Measurements from ENCODE around the gene HGF.

DNA sequence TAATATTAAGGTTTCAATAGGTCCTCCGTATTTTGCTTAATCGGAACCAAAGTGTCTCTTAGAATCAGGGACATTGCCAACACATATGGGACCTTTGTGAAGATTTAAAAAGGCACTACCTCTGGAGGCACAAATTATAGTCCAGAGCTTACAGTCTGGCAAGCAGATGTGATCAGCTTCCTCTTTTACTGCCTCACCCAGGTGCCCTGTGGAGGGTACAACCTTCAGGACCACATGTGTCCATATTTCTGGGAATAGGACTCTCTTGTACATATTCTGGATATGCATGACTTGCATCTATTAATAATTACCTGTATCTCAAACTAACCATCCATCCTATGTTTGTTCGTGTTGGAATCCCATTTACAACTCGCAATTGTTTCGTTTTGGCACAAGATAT lies 60.0 kb downstream of the HGF start:
- TF ChIP-seq ESRRG (CRISPR knock-in tag; IDR thresholded peaks at IDR 0.05) (no peak), RARB (CRISPR knock-in tag; IDR thresholded peaks at IDR 0.05) (no peak), ZFP3 (CRISPR knock-in tag; IDR thresholded peaks at IDR 0.05) (no peak), ARNTL (CRISPR knock-in tag; IDR thresholded peaks at IDR 0.05; ENCODE audit: borderline replicate concordance, low read depth) (no peak)
- TF ChIP-seq, protein P1, sequence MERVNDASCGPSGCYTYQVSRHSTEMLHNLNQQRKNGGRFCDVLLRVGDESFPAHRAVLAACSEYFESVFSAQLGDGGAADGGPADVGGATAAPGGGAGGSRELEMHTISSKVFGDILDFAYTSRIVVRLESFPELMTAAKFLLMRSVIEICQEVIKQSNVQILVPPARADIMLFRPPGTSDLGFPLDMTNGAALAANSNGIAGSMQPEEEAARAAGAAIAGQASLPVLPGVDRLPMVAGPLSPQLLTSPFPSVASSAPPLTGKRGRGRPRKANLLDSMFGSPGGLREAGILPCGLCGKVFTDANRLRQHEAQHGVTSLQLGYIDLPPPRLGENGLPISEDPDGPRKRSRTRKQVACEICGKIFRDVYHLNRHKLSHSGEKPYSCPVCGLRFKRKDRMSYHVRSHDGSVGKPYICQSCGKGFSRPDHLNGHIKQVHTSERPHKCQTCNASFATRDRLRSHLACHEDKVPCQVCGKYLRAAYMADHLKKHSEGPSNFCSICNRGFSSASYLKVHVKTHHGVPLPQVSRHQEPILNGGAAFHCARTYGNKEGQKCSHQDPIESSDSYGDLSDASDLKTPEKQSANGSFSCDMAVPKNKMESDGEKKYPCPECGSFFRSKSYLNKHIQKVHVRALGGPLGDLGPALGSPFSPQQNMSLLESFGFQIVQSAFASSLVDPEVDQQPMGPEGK (CRISPR knock-in tag; IDR thresholded peaks at IDR 0.05; ENCODE audit: borderline replicate concordance), result no peak
- TF ChIP-seq, protein P2, sequence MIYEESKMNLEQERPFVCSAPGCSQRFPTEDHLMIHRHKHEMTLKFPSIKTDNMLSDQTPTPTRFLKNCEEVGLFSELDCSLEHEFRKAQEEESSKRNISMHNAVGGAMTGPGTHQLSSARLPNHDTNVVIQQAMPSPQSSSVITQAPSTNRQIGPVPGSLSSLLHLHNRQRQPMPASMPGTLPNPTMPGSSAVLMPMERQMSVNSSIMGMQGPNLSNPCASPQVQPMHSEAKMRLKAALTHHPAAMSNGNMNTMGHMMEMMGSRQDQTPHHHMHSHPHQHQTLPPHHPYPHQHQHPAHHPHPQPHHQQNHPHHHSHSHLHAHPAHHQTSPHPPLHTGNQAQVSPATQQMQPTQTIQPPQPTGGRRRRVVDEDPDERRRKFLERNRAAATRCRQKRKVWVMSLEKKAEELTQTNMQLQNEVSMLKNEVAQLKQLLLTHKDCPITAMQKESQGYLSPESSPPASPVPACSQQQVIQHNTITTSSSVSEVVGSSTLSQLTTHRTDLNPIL (CRISPR knock-in tag; IDR thresholded peaks at IDR 0.05; ENCODE audit: low read depth), result no peak

Data from SK-N-SH treated with all-trans-retinoic acid at 6 μM for 48 hours (cell line).